NCI-H2081 (cell line): ENCODE data around the gene FBXO3.
"Not testable (repeated sequence)": the region's sequence is repeated elsewhere in the genome, so short reads cannot be mapped to it uniquely, and the experiment has no call there.

Source experiments
- DNase-seq, 2 experiments: peaks; one replicate each; lab custom pipeline; 2025; lab: John Stamatoyannopoulos, UW

FBXO3 gene

GRCh38 chr11:33727539-33727938 is 46.8 kb downstream of the FBXO3 start:
- not testable (repeated sequence) for DNase-seq

- no peak for DNase-seq
These were observed 48.8 kb downstream of the FBXO3 start for GRCh38 chr11:33725496-33725895.

GRCh38 chr11:33724644-33725035 is 49.7 kb downstream of the FBXO3 start:
- DNase-seq = no peak

DNA sequence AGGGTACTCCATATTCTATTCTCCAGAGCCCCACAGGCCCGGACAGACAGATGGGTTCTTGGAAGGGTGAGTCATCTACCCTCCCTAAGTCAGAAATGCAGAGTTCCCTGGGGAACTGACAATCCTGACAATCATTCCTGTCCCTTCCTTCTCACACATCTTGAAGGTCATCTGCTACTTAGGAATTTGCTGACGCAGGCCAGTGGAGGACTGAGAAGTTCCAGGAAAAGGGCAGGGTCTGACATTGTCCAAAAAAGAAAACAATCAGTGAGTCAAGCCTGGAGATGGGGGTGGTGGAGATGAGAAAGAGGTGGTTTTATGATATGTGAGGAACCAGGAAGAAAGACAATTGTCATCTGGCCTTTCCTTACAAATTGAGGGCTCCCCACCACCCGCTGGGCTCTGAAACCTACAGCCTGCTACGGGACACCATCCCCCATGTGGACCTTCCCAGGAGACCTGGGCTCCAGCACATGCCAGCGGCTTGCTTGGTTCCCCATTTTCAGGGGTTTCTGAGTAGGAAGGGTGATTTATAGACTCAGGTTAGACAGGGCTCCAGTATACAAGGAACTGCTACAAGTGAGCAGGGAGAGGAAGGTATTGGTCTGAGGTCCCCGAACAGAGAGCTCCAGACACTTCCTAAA is 51.0 kb downstream of the FBXO3 start:
- DNase-seq = no peak

DNA sequence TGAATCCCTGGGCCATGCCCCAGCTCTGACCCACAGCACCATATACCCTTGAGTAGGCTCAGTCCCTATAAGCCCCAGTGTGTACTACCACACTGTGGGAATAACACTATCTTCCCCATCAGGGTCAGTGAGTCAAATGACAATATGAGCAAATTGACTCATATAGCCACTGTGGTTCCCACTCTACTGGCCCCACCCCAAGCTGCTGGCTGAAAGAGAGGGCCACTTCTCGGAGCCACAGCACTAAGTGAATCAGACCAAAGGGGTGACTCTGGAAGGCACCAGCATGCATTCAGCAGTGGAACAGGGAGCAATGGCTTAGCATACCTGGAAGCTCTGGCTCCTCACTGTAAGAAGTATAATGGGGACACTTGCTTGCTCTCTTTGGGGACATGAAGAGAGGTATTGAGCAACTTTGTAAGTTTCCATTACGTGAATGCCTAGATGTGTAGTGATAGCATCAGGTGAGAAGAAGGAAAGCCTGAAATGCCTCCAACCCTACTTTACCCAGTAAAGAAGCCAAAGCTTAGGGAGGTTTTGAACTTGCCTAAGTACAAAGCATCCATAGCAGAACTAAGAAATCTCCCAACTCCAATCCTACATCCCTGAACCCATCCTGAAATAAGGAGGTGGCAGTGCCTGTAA is 51.6 kb downstream of the FBXO3 start:
- no peak for DNase-seq

DNA sequence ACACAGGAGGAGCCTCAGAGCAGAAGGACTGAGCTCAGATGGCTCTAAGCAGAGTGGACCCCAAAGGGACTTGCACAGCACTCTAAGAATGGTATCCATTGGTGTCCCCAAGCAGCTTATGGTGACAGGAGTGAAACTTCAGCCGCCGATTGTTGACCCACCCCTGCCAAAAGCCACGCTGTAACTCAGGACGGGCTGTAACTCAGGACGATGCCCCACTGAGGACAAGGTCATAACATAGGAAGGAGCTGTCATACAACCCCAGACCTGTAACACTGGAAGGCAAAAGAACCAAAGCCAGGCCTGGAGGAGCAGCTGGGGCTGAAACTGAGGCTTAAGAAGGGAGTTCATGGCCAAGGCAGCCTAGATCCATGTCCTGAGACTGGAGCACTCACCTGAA is 52.3 kb downstream of the FBXO3 start:
- DNase-seq = no peak

- DNase-seq = no peak
These were observed 52.9 kb downstream of the FBXO3 start for GRCh38 chr11:33721426-33721825.

DNA sequence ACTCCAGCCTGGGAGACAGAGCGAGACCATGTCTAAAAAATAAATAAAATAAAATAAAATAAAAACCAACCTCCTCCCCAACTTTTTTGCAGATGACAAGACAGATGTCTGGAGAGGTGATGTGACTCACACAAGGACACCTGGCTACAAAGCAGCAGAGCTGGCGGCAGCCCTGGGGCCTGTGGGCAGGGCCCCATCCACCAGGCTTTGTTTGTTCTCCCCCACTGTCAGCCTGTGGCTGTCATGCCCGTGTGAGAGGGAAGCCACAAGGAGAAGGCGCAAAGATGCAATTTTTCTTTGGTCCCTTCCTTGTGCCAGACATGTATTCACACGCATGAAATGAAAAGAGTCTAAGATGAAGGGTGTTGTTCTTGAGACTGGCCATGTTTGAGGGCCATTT is 54.7 kb downstream of the FBXO3 start:
- no peak for DNase-seq

- no peak for DNase-seq
These were observed 55.9 kb downstream of the FBXO3 start for GRCh38 chr11:33718440-33718839.

- DNase-seq = no peak
These were observed 58.1 kb downstream of the FBXO3 start for GRCh38 chr11:33716243-33716642.

GRCh38 chr11:33713856-33714398 is 60.4 kb downstream of the FBXO3 start:
- no peak for DNase-seq

GRCh38 chr11:33713151-33713855 is 61.0 kb downstream of the FBXO3 start:
- no peak for DNase-seq

- no peak for DNase-seq
These were observed 61.9 kb downstream of the FBXO3 start for GRCh38 chr11:33712436-33712835.

DNA sequence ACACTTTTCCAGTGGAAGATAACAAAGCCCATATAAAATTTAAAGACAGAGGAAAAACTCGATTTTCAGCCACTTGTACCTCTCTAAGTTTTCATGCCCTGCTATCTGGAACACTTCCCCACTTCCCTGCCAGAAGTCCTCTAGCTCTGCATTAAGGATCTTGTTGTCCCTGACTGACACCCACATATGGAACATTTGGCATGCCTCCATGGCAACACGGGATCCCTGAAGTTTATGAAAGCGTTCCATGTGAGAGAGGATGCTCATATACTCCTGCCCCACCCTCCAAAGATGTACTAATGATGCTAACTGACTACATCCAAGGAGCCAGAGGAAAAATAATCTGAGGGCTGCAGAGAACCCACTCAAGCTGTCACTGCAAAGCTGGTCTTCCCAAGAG is 64.9 kb downstream of the FBXO3 start:
- no peak for DNase-seq

DNA sequence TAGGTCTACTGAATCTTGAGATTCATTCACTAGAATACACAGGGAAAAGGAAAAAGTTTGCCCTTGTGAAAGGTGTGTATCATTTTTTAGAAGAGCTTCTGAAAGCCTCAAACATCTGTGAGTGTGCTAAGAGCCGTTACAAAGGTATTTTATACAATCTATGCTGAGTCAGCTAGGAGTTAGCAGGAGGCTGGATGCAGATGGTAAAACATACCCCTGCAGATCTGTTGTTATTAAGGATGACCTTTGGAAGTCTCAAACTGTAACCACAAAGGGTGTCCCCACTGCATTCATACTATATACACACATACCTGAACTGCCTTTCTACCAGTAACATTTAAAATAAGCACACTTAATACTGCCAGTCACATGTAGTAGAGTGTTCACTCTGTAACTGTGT is 65.3 kb downstream of the FBXO3 start:
- DNase-seq = no peak

DNA sequence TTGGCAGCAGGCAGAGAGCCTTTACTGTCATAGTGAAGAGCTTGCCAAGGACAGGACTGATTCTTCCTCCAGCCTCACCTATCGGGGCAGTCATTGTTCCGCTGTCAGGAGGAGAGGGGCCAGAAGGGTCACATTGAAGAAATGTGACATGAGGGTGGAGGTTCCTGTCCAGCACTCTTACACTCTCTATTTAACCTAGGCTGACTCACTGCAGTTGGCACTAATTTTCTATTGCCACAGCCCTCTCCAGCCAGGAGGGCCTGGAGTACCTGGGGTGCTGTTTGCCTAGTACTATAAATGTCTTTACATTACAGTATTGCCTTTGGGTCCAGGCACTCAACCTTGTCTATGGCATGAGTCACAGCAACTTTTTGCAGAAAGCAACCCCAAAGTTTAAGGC is 66.5 kb downstream of the FBXO3 start:
- DNase-seq = not testable (repeated sequence)

DNA sequence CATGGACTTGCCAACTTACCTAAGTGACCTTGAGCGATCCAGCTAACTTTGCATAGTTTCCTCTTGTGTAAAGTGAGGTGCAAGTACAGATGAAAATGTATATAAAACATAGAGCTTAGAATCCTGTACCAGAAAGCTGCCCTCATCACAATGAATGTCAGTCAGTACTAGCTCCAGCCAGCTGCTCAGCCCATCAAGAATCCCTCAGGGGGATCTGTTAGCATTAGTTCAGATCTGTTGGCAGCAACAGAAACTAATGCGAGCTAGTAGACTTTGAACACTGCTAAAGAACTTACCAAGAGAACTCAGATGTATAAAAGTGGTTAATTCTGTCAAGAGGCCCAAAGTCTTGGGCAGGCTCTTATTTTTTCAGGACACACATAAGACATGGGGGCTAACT is 67.4 kb downstream of the FBXO3 start:
- DNase-seq = no peak

DNA sequence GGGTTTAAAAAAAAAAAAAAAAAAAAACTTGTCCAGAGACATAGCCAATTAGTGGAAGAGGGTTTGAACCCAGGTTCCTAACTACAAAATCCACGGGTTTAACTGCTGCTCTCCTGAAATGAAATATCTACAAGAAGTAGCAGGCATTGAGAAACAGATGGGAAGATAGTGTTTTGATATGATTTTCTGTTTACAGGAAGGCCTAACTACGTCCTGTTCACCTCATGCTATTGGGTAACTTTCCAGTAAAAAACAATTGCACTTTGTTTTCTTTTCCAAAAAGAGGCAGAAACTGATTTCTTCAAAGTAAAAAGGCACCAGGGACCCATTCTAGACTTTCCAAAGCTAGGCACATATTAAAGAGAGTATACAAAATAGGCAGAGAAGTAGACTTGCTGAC is 67.8 kb downstream of the FBXO3 start:
- no peak for DNase-seq

DNA sequence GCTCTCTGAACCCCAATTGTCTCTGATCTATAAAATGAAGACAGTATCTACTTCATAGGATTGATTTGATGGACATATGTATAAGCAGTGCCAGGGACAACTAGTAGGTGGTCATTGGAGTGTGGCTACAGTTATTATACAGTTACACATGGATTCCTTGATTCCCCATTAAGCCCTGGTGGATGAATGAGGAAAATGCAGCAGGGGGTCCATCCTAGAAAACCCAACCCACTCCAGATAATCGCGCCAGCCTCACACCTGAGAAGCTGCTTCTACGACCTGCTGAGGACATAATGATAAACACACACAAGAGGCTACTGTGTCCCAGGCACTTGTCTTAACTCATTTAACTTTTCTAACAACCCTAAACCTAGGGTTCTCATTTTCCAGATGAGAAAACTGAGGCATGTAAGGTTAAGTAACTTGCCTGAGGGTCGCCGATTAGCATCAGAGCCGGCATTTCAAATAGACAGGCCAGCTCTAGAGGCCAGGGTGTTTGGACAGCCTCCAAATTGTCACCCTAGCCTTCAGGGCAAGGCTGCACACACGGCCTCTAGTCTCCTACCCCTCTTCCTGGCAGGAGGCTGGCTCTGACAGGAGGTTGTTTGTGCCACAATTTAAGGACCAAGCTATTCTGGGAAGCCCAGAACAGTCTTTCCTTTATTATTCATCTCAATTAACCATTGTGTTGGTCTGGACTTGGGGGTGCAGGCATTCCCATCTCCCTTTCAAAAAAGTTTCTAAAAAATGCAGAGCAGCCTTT is 69.9 kb downstream of the FBXO3 start:
- no peak for DNase-seq

DNA sequence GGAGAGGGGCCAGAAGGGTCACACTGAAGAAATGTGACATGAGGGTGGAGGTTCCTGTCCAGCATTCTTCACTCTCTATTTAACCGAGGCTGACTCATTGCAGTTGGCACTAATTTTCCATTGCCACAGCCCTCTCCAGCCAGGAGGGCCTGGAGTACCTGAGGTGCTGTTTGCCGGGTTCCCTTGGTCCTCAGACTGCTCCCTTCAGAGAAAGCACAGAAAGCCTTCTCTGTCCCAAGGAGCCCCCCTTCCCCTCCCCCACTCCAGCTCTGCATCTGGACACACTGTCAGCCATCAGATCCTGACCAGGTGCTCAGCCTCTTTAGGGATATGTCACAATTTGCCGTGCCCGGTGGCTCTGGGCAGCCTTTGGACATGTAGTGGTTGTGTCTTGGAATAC is 70.5 kb downstream of the FBXO3 start:
- no peak for DNase-seq

GRCh38 chr11:33703234-33703633 is 71.1 kb downstream of the FBXO3 start:
- DNase-seq = no peak
